ENCODE results near the gene CZIB. TPM values are rescaled to one million over a fixed set of nuclear protein-coding genes. Genes with fewer than 3 reads are reported as not detected.
"Not testable (repeated sequence)": the region's sequence is repeated elsewhere in the genome, so short reads cannot be mapped to it uniquely, and the experiment has no call there.

CZIB gene
- total RNA-seq, 1 experiment from 2014 or later, result 57.2 TPM

- H3K4me3 ChIP-seq (ENCODE audit: low read depth in 2 of 2, low read length in 2 of 2); BruUV-seq (replicated peaks); H3K27ac ChIP-seq (ENCODE audit: low read length); ATAC-seq; in situ Hi-C loops (cut with HindIII; ENCODE audit: low pct_unique_long_range_greater_than_20kb, low sequenced_read_pairs); DNase-seq (ENCODE audit: low read depth, low spot score); intact Hi-C loops (cut with micrococcal nuclease; ENCODE audit: unreplicated experiment); H3K4me1 ChIP-seq (ENCODE audit: control insufficient read depth, insufficient read depth, low read length); POLR2A ChIA-PET; H3K27me3 ChIP-seq (ENCODE audit: control insufficient read depth, insufficient read depth, low read length); H3K9me3 ChIP-seq (ENCODE audit: control insufficient read depth, insufficient read depth, low read depth, low read length); CTCF ChIA-PET: not testable (repeated sequence)
- peaks cover 11% of the 10 kb centered on the region for H3K36me3 ChIP-seq (ENCODE audit: control insufficient read depth, insufficient read depth, low read length)
These were observed 14.9 kb downstream of the CZIB start for GRCh38 chr1:53205496-53205895.

GRCh38 chr1:53203466-53203865, 17.0 kb downstream of the CZIB start:
- Histone ChIP-seq H3K4me1 (ENCODE audit: control insufficient read depth, insufficient read depth, low read length) (no peaks in the 10 kb centered on the region), H3K27ac (ENCODE audit: low read length) (no peak overlapping the region), H3K9me3 (ENCODE audit: control insufficient read depth, insufficient read depth, low read depth, low read length) (peaks cover 6% of the 10 kb centered on the region; the same call in 1 of the 2 replicates), H3K36me3 (ENCODE audit: control insufficient read depth, insufficient read depth, low read length) (peaks cover 11% of the 10 kb centered on the region), H3K4me3 (ENCODE audit: low read depth in 2 of 2, low read length in 2 of 2) (no peak overlapping the region), H3K27me3 (ENCODE audit: control insufficient read depth, insufficient read depth, low read length) (no peaks in the 10 kb centered on the region)
- ChIA-PET POLR2A (no interaction called here), CTCF (no interaction called here)
- BruUV-seq (replicated peaks), result TSS peak; percentile 9
- ATAC-seq, result no peak
- intact Hi-C loops (cut with micrococcal nuclease; ENCODE audit: unreplicated experiment) (no loop called here), in situ Hi-C loops (cut with HindIII; ENCODE audit: low pct_unique_long_range_greater_than_20kb, low sequenced_read_pairs) (no loop called here)
- TF ChIP-seq REST (IDR thresholded peaks at IDR 0.05; ENCODE audit: insufficient read depth in 1 of 2, low read depth in 2 of 2, low read length in 1 of 2) (no peak), SIN3A (IDR thresholded peaks at IDR 0.05; ENCODE audit: borderline replicate concordance, insufficient read depth, low read depth, low read length) (no peak), TCF7L2 (IDR thresholded peaks at IDR 0.05; ENCODE audit: low read depth, low read length) (no peak)
- DNase-seq (ENCODE audit: low read depth, low spot score), result no peak

GRCh38 chr1:53198241-53198651, 22.2 kb downstream of the CZIB start:
- CTCF ChIA-PET, result no interaction called here
- no peak for ATAC-seq
- H3K4me3 ChIP-seq (ENCODE audit: low read depth in 2 of 2, low read length in 2 of 2), result no peak overlapping the region
- H3K27me3 ChIP-seq (ENCODE audit: control insufficient read depth, insufficient read depth, low read length), result no peaks in the 10 kb centered on the region
- TF ChIP-seq REST (IDR thresholded peaks at IDR 0.05; ENCODE audit: insufficient read depth in 1 of 2, low read depth in 2 of 2, low read length in 1 of 2) (no peak), CTCF (IDR thresholded peaks at IDR 0.05) (no peak), SIN3A (IDR thresholded peaks at IDR 0.05; ENCODE audit: borderline replicate concordance, insufficient read depth, low read depth, low read length) (no peak), TCF7L2 (IDR thresholded peaks at IDR 0.05; ENCODE audit: low read depth, low read length) (no peak), POLR2AphosphoS5 (IDR thresholded peaks at IDR 0.05; ENCODE audit: low read depth, low read length) (no peak)
- H3K36me3 ChIP-seq (ENCODE audit: control insufficient read depth, insufficient read depth, low read length), result peaks cover 7% of the 10 kb centered on the region
- DNase-seq (ENCODE audit: low read depth, low spot score), result no peak
- POLR2A ChIA-PET, result interaction anchor here (0.6 kb wide), 1 partner anchor 235 kb away, joined by 3 read pairs; no protein-coding TSS in a partner anchor
- BruUV-seq (replicated peaks), result no TSS peak
- H3K27ac ChIP-seq (ENCODE audit: low read length), result peak overlapping the region; percentile 97
- H3K4me1 ChIP-seq (ENCODE audit: control insufficient read depth, insufficient read depth, low read length), result peaks cover 15% of the 10 kb centered on the region
- in situ Hi-C loops (cut with HindIII; ENCODE audit: low pct_unique_long_range_greater_than_20kb, low sequenced_read_pairs), result no loop called here
- intact Hi-C loops (cut with micrococcal nuclease; ENCODE audit: unreplicated experiment), result no loop called here
- no peaks in the 10 kb centered on the region for H3K9me3 ChIP-seq (ENCODE audit: control insufficient read depth, insufficient read depth, low read depth, low read length)
